Parathyroid adenoma (tissue), 2 donors: ENCODE results near the gene LRRC36.

Experiments
- H2AFZ ChIP-seq: fragments of 300-600 bp; sonication (generic); one replicate; pipeline ENCODE4 v1.7.0; 2017; ENCODE audit warnings: antibody characterized with exemption, mild to moderate bottlenecking
- H3K27ac ChIP-seq: fragments of 300-600 bp; sonication (generic); one replicate; pipeline ENCODE4 v1.7.0; 2017
- H3K27me3 ChIP-seq: fragments of 300-600 bp; sonication (generic); one replicate; pipeline ENCODE4 v1.7.0; 2017; ENCODE audit warnings: low read length; ENCODE audit not compliant: control insufficient read depth, insufficient read depth
- H3K36me3 ChIP-seq: fragments of 300-600 bp; sonication (generic); one replicate; pipeline ENCODE4 v1.7.0; 2017; ENCODE audit warnings: low read length; ENCODE audit not compliant: control insufficient read depth, insufficient read depth
- H3K4me1 ChIP-seq: fragments of 300-600 bp; sonication (generic); one replicate; pipeline ENCODE4 v1.7.0; 2017; ENCODE audit warnings: control low read depth
- H3K4me2 ChIP-seq: fragments of 300-600 bp; sonication (generic); one replicate; pipeline ENCODE4 v1.7.0; 2017; ENCODE audit warnings: low read length
- H3K4me3 ChIP-seq: fragments of 300-600 bp; sonication (generic); one replicate; pipeline ENCODE4 v1.7.0; 2017; ENCODE audit warnings: low read depth, low read length
- H3K79me2 ChIP-seq: fragments of 300-600 bp; sonication (generic); one replicate; pipeline ENCODE4 v1.7.0; 2017; ENCODE audit warnings: control low read depth
- H3K9ac ChIP-seq: fragments of 300-600 bp; sonication (generic); one replicate; pipeline ENCODE4 v1.7.0; 2017; ENCODE audit warnings: mild to moderate bottlenecking
- H3K9me3 ChIP-seq: fragments of 300-600 bp; sonication (generic); one replicate; pipeline ENCODE4 v1.7.0; 2017; ENCODE audit warnings: low read length; ENCODE audit not compliant: control insufficient read depth
- CTCF ChIP-seq: fragments of 300-600 bp; sonication (generic); IDR thresholded peaks from one replicate; pipeline ENCODE4 v1.7.0; 2017; ENCODE audit warnings: antibody characterized with exemption, mild to moderate bottlenecking
- donor health status: primary hyperparathyroidism.

Gene LRRC36

GRCh38 chr16:67384778-67385510 lies 58.3 kb downstream of the LRRC36 start:
- no peak for TF ChIP-seq CTCF
- Histone ChIP-seq H3K4me2 (no peak overlapping the region), H3K9me3 (no peaks in the 10 kb centered on the region), H3K27ac (no peak overlapping the region), H3K27me3 (no peaks in the 10 kb centered on the region), H2AFZ (no peak overlapping the region), H3K36me3 (no peaks in the 10 kb centered on the region), H3K9ac (no peak overlapping the region), H3K4me3 (no peak overlapping the region), H3K79me2 (no peaks in the 10 kb centered on the region), H3K4me1 (peaks cover 8% of the 10 kb centered on the region)

- Histone ChIP-seq H3K36me3 (no peaks in the 10 kb centered on the region), H3K9ac (no peak overlapping the region), H3K4me3 (no peak overlapping the region), H3K9me3 (no peaks in the 10 kb centered on the region), H3K79me2 (no peaks in the 10 kb centered on the region), H3K27me3 (no peaks in the 10 kb centered on the region), H3K4me1 (no peaks in the 10 kb centered on the region), H3K27ac (no peak overlapping the region), H2AFZ (no peak overlapping the region), H3K4me2 (no peak overlapping the region)
- no peak for TF ChIP-seq CTCF
These were observed 60.3 kb downstream of the LRRC36 start for GRCh38 chr16:67386861-67387455.

GRCh38 chr16:67387479-67388079 lies 61.0 kb downstream of the LRRC36 start:
- H3K4me1 ChIP-seq = no peaks in the 10 kb centered on the region
- no peak overlapping the region for H2AFZ ChIP-seq
- no peaks in the 10 kb centered on the region for H3K27me3 ChIP-seq
- no peaks in the 10 kb centered on the region for H3K9me3 ChIP-seq
- H3K79me2 ChIP-seq = no peaks in the 10 kb centered on the region
- no peak overlapping the region for H3K4me2 ChIP-seq
- no peak overlapping the region for H3K27ac ChIP-seq
- no peak overlapping the region for H3K4me3 ChIP-seq
- H3K9ac ChIP-seq = no peak overlapping the region
- H3K36me3 ChIP-seq = no peaks in the 10 kb centered on the region
- TF ChIP-seq CTCF = no peak

GRCh38 chr16:67388191-67388590 lies 61.6 kb downstream of the LRRC36 start:
- Histone ChIP-seq H3K79me2 (no peaks in the 10 kb centered on the region), H3K4me2 (no peak overlapping the region), H3K4me1 (peaks cover 3% of the 10 kb centered on the region), H3K9me3 (no peaks in the 10 kb centered on the region), H2AFZ (no peak overlapping the region), H3K36me3 (no peaks in the 10 kb centered on the region), H3K27me3 (no peaks in the 10 kb centered on the region), H3K4me3 (no peak overlapping the region), H3K9ac (no peak overlapping the region), H3K27ac (no peak overlapping the region)
- no peak for TF ChIP-seq CTCF
